ENCODE data around the gene LRP1B. TPM values are rescaled to one million over a fixed set of nuclear protein-coding genes. Genes with fewer than 3 reads are reported as not detected.
"Not testable (repeated sequence)": the region's sequence is repeated elsewhere in the genome, so short reads cannot be mapped to it uniquely, and the experiment has no call there.

LRP1B gene
- total RNA-seq, 1 donor from 2014 or later: 0.08 TPM

GRCh38 chr2:140650825-140651224 lies 1480.0 kb downstream of the LRP1B start:
- DNase-seq (no peak), ATAC-seq (ENCODE audit: poor library complexity) (no peak)
- intact Hi-C loops (cut with DNase I): no loop called here

- DNase-seq; intact Hi-C loops (cut with DNase I); ATAC-seq (ENCODE audit: poor library complexity): not testable (repeated sequence)
Observed at GRCh38 chr2:140650134-140650533, 1480.7 kb downstream of the LRP1B start.

GRCh38 chr2:140648393-140648792 lies 1482.4 kb downstream of the LRP1B start:
- no peak for DNase-seq
- no peak for ATAC-seq (ENCODE audit: poor library complexity)
- intact Hi-C loops (cut with DNase I): no loop called here

- no peak for DNase-seq
- intact Hi-C loops (cut with DNase I): no loop called here
- no peak for ATAC-seq (ENCODE audit: poor library complexity)
Observed at GRCh38 chr2:140643761-140644187, 1487.0 kb downstream of the LRP1B start.

GRCh38 chr2:140641163-140641562 lies 1489.7 kb downstream of the LRP1B start:
- DNase-seq (no peak), ATAC-seq (ENCODE audit: poor library complexity) (no peak)
- intact Hi-C loops (cut with DNase I): no loop called here

GRCh38 chr2:140639628-140640027 lies 1491.2 kb downstream of the LRP1B start:
- DNase-seq (no peak), ATAC-seq (ENCODE audit: poor library complexity) (no peak)
- intact Hi-C loops (cut with DNase I): no loop called here

- no peak for DNase-seq
- intact Hi-C loops (cut with DNase I): no loop called here
- no peak for ATAC-seq (ENCODE audit: poor library complexity)
Observed at GRCh38 chr2:140630557-140630956, 1500.3 kb downstream of the LRP1B start.

GRCh38 chr2:140627885-140628284 lies 1502.9 kb downstream of the LRP1B start:
- ATAC-seq (ENCODE audit: poor library complexity) (no peak), DNase-seq (no peak)
- intact Hi-C loops (cut with DNase I): no loop called here

GRCh38 chr2:140627136-140627535 lies 1503.7 kb downstream of the LRP1B start:
- intact Hi-C loops (cut with DNase I): no loop called here
- no peak for ATAC-seq (ENCODE audit: poor library complexity)
- no peak for DNase-seq

- intact Hi-C loops (cut with DNase I): no loop called here
- ATAC-seq (ENCODE audit: poor library complexity) (no peak), DNase-seq (no peak)
Observed at GRCh38 chr2:140624200-140624599, 1506.6 kb downstream of the LRP1B start.

- intact Hi-C loops (cut with DNase I): no loop called here
- DNase-seq (no peak), ATAC-seq (ENCODE audit: poor library complexity) (no peak)
Observed at GRCh38 chr2:140621583-140622362, 1509.0 kb downstream of the LRP1B start.

GRCh38 chr2:140604788-140605187 lies 1526.0 kb downstream of the LRP1B start:
- DNase-seq (no peak), ATAC-seq (ENCODE audit: poor library complexity) (no peak)
- intact Hi-C loops (cut with DNase I): no loop called here

- DNase-seq (no peak), ATAC-seq (ENCODE audit: poor library complexity) (no peak)
- intact Hi-C loops (cut with DNase I): no loop called here
Observed at GRCh38 chr2:140604096-140604495, 1526.7 kb downstream of the LRP1B start.

- DNase-seq: no peak
- no peak for ATAC-seq (ENCODE audit: poor library complexity)
- intact Hi-C loops (cut with DNase I): no loop called here
Observed at GRCh38 chr2:140603416-140603815, 1527.4 kb downstream of the LRP1B start.

GRCh38 chr2:140601801-140602200 lies 1529.0 kb downstream of the LRP1B start:
- ATAC-seq (ENCODE audit: poor library complexity) (no peak), DNase-seq (no peak)
- intact Hi-C loops (cut with DNase I): no loop called here

GRCh38 chr2:140601342-140601741 lies 1529.5 kb downstream of the LRP1B start:
- DNase-seq: no peak
- intact Hi-C loops (cut with DNase I): no loop called here
- no peak for ATAC-seq (ENCODE audit: poor library complexity)

GRCh38 chr2:140600116-140600515 lies 1530.7 kb downstream of the LRP1B start:
- intact Hi-C loops (cut with DNase I): no loop called here
- ATAC-seq (ENCODE audit: poor library complexity) (no peak), DNase-seq (no peak)

GRCh38 chr2:140597836-140598235 lies 1533.0 kb downstream of the LRP1B start:
- DNase-seq (no peak), ATAC-seq (ENCODE audit: poor library complexity) (no peak)
- intact Hi-C loops (cut with DNase I): no loop called here

- DNase-seq (no peak), ATAC-seq (ENCODE audit: poor library complexity) (no peak)
- intact Hi-C loops (cut with DNase I): no loop called here
Observed at GRCh38 chr2:140597205-140597604, 1533.6 kb downstream of the LRP1B start.

GRCh38 chr2:140596447-140596846 lies 1534.4 kb downstream of the LRP1B start:
- DNase-seq (no peak), ATAC-seq (ENCODE audit: poor library complexity) (no peak)
- intact Hi-C loops (cut with DNase I): no loop called here

- DNase-seq (no peak), ATAC-seq (ENCODE audit: poor library complexity) (no peak)
- intact Hi-C loops (cut with DNase I): no loop called here
Observed at GRCh38 chr2:140595107-140595506, 1535.7 kb downstream of the LRP1B start.
